B cell (primary cell): ENCODE measurements around the gene SNED1.

Experiments
- EZH2 ChIP-seq: IDR thresholded peaks from 2 replicates; pipeline ENCODE4 v1.6.1; 2012; ENCODE audit warnings: borderline replicate concordance, low read depth, mild to moderate bottlenecking, moderate library complexity, low read length; ENCODE audit not compliant: insufficient read depth, poor library complexity, severe bottlenecking
- TF ChIP-seq, protein P1 (sequence below): fragments of 200-600 bp; IDR thresholded peaks from one replicate; pipeline ENCODE4 v1.8.0; 2022; ENCODE audit warnings: antibody characterized with exemption, mild to moderate bottlenecking

DNA sequence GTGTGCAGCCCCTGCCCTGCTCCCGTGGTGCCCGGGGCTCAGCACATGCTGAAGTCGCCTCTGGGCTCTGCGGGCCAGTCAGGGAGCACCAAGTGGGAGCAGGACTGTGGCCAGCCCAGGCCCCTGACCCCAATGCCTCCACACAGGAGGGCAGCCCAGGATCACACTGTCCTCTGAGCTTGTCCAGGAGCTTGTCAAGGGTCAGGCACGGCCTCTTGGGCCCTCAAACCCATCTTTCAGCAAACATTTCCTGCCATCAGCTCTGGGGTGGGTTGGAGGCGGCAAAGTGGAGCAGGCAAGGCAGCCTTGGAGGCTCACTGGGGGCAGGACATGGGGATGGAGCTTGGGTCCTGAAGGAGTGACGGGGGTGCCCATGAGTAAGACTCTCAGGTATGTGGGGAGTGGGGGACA is 10.3 kb downstream of the SNED1 start:
- TF ChIP-seq, protein P1, sequence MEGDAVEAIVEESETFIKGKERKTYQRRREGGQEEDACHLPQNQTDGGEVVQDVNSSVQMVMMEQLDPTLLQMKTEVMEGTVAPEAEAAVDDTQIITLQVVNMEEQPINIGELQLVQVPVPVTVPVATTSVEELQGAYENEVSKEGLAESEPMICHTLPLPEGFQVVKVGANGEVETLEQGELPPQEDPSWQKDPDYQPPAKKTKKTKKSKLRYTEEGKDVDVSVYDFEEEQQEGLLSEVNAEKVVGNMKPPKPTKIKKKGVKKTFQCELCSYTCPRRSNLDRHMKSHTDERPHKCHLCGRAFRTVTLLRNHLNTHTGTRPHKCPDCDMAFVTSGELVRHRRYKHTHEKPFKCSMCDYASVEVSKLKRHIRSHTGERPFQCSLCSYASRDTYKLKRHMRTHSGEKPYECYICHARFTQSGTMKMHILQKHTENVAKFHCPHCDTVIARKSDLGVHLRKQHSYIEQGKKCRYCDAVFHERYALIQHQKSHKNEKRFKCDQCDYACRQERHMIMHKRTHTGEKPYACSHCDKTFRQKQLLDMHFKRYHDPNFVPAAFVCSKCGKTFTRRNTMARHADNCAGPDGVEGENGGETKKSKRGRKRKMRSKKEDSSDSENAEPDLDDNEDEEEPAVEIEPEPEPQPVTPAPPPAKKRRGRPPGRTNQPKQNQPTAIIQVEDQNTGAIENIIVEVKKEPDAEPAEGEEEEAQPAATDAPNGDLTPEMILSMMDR = no peak
- no peak for TF ChIP-seq EZH2
